ENCODE results near the gene UBXN10.
A peak's percentile ranks its signal among the peaks of the same experiment; 100 is the strongest.

Gene UBXN10, protein sequence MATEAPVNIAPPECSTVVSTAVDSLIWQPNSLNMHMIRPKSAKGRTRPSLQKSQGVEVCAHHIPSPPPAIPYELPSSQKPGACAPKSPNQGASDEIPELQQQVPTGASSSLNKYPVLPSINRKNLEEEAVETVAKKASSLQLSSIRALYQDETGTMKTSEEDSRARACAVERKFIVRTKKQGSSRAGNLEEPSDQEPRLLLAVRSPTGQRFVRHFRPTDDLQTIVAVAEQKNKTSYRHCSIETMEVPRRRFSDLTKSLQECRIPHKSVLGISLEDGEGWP

GRCh38 chr1:20185834-20186782 is at the start of gene UBXN10, which contains the start of gene PLA2G2C:
TSS of gene UBXN10 (plus strand) at chr1:20186096. CDS start at chr1:20190562, 4,466 bp downstream.
TSS of gene PLA2G2C (minus strand) at chr1:20186518. CDS start at chr1:20177363, 9,155 bp downstream.
- DNase-seq (ENCODE audit: low spot score): peak; percentile 64
- TF ChIP-seq, protein P1, sequence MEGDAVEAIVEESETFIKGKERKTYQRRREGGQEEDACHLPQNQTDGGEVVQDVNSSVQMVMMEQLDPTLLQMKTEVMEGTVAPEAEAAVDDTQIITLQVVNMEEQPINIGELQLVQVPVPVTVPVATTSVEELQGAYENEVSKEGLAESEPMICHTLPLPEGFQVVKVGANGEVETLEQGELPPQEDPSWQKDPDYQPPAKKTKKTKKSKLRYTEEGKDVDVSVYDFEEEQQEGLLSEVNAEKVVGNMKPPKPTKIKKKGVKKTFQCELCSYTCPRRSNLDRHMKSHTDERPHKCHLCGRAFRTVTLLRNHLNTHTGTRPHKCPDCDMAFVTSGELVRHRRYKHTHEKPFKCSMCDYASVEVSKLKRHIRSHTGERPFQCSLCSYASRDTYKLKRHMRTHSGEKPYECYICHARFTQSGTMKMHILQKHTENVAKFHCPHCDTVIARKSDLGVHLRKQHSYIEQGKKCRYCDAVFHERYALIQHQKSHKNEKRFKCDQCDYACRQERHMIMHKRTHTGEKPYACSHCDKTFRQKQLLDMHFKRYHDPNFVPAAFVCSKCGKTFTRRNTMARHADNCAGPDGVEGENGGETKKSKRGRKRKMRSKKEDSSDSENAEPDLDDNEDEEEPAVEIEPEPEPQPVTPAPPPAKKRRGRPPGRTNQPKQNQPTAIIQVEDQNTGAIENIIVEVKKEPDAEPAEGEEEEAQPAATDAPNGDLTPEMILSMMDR (IDR thresholded peaks at IDR 0.05; ENCODE audit: extremely low read depth, missing control alignments): no peak

GRCh38 chr1:20136249-20136648 is 49.6 kb upstream of the UBXN10 start:
- TF ChIP-seq, protein P1 (IDR thresholded peaks at IDR 0.05; ENCODE audit: extremely low read depth, missing control alignments): no peak
- no peak for DNase-seq (ENCODE audit: low spot score)

DNA sequence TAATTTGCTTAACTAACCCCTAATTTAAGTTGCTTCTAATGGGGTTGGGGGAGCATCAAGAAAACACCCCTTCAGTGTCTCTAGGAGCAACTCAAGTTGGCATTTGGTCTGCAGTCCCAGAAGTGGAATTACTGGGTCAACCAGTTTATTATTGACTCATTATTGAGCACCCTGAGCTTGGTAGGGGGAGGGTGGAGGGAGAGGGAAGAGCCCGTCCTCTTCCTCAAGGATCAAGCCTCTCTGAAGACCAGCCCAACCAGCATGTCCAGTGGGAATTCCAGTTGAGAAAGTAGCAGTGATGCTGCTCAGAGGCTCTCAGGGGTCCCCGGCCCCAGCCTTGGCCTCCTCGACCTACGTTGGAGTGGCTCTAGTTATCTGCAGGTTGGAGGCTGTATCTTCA is 48.8 kb upstream of the UBXN10 start:
- DNase-seq (ENCODE audit: low spot score): no peak
- TF ChIP-seq, protein P1 (IDR thresholded peaks at IDR 0.05; ENCODE audit: extremely low read depth, missing control alignments): no peak

- no peak for DNase-seq (ENCODE audit: low spot score)
These were observed 48.3 kb upstream of the UBXN10 start for GRCh38 chr1:20137604-20138003.

GRCh38 chr1:20138346-20138745 is 47.5 kb upstream of the UBXN10 start:
- no peak for DNase-seq (ENCODE audit: low spot score)
- TF ChIP-seq, protein P1 (IDR thresholded peaks at IDR 0.05; ENCODE audit: extremely low read depth, missing control alignments): no peak

More at GRCh38 chr1:20137604-20138003, 48.3 kb upstream of the UBXN10 start:
- TF ChIP-seq, protein P1 (IDR thresholded peaks at IDR 0.05; ENCODE audit: extremely low read depth, missing control alignments): no peak

DNA sequence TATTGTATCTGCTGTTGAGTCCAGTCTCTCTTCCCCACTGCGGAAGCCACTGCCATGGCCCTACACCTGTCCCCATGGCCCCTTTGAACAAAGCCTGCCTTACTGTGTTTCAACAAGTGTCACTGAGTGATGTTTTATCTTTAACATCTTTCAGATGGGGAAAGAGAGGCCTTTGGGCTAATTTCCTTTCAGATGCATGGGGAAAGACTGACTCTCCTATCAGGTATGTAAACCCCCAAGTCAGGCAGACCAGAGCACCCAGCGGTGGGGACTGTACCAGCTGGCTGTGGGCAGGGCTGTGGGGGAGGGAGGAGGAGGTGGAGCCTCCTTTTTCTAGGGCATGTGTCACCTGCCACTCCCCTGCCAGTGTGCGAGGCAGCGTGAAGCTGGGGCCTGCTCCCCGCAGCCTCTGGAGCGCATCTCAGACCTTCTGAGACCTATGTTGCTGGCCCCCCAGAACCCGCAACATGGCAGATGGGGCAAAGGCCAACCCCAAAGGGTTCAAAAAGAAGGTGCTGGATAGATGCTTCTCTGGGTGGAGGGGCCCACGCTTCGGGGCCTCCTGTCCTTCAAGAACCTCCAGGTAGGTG is 46.8 kb upstream of the UBXN10 start, which contains the start of gene PLA2G2F:
TSS of gene PLA2G2F (plus strand) at position 363 of the 590 bp plus-strand sequence. CDS start at position 468, 105 bp downstream.
- DNase-seq (ENCODE audit: low spot score): no peak
- TF ChIP-seq, protein P1 (IDR thresholded peaks at IDR 0.05; ENCODE audit: extremely low read depth, missing control alignments): no peak

Measured in GM20000 (cell line).